HG02973 (cell line): Measurements from ENCODE around the gene RAB3IL1.
"Not testable (repeated sequence)": the region's sequence is repeated elsewhere in the genome, so short reads cannot be mapped to it uniquely, and the experiment has no call there.

Experiments used
- ATAC-seq: cut with Tn5 transposase; IDR thresholded peaks from one replicate; pipeline ENCODE4 v1.9.1; 2021; ENCODE audit warnings: moderate library complexity; ENCODE audit not compliant: unreplicated experiment

The RAB3IL1 gene

GRCh38 chr11:61954106-61954850 lies 36.9 kb upstream of the RAB3IL1 start:
- ATAC-seq = no peak

GRCh38 chr11:61953632-61954031 lies 36.3 kb upstream of the RAB3IL1 start:
- not testable (repeated sequence) for ATAC-seq

- no peak for ATAC-seq
Measured at GRCh38 chr11:61952882-61953281, 35.5 kb upstream of the RAB3IL1 start.

- ATAC-seq = no peak
Measured at GRCh38 chr11:61951484-61952135, 34.2 kb upstream of the RAB3IL1 start.

GRCh38 chr11:61950035-61950547 lies 32.7 kb upstream of the RAB3IL1 start, which contains the start of gene BEST1:
Gene BEST1 (plus strand): TSS chr11:61950351. CDS start chr11:61951807, 1,456 bp downstream.
- no peak for ATAC-seq

GRCh38 chr11:61949169-61950034 lies 32.0 kb upstream of the RAB3IL1 start:
- no peak for ATAC-seq

- ATAC-seq = no peak
Measured at GRCh38 chr11:61948505-61948904, 31.1 kb upstream of the RAB3IL1 start.

- ATAC-seq = no peak
Measured at GRCh38 chr11:61947486-61948210, 30.3 kb upstream of the RAB3IL1 start.

GRCh38 chr11:61946894-61947293 lies 29.5 kb upstream of the RAB3IL1 start:
- no peak for ATAC-seq

- ATAC-seq = no peak
Measured at GRCh38 chr11:61945191-61945590, 27.8 kb upstream of the RAB3IL1 start.

GRCh38 chr11:61940466-61940865 lies 23.1 kb upstream of the RAB3IL1 start:
- no peak for ATAC-seq

GRCh38 chr11:61935861-61936260 lies 18.5 kb upstream of the RAB3IL1 start:
- no peak for ATAC-seq

- ATAC-seq = no peak
Measured at GRCh38 chr11:61930933-61931332, 13.6 kb upstream of the RAB3IL1 start.

GRCh38 chr11:61928606-61929005 lies 11.2 kb upstream of the RAB3IL1 start:
- ATAC-seq = no peak

GRCh38 chr11:61927501-61927900 lies 10.1 kb upstream of the RAB3IL1 start:
- no peak for ATAC-seq

GRCh38 chr11:61926235-61926634 lies 8.9 kb upstream of the RAB3IL1 start:
- ATAC-seq = no peak

- no peak for ATAC-seq
Measured at GRCh38 chr11:61925736-61926135, 8.4 kb upstream of the RAB3IL1 start.

- no peak for ATAC-seq
Measured at GRCh38 chr11:61924064-61924455, 6.7 kb upstream of the RAB3IL1 start.

- ATAC-seq = no peak
Measured at GRCh38 chr11:61923166-61924063, 6.0 kb upstream of the RAB3IL1 start.

GRCh38 chr11:61922539-61922938 lies 5.2 kb upstream of the RAB3IL1 start:
- ATAC-seq = no peak
